Renal pelvis (tissue), 12 donors: ENCODE data around the gene FAM161B. TPM values are rescaled to one million over a fixed set of nuclear protein-coding genes. Genes with fewer than 3 reads are reported as not detected.
"Not testable (repeated sequence)": the region's sequence is repeated elsewhere in the genome, so short reads cannot be mapped to it uniquely, and the experiment has no call there.

Experiments
- DNase-seq: peaks from one replicate; pipeline ENCODE4 v3.0.0-alpha.2; 2013
- long read RNA-seq, 16 experiments: transcript quantifications; one replicate each; lab custom pipeline, GENCODE V29; 2026
- polyA plus RNA-seq, 3 donors: library from polyadenylated mRNA; unstranded; fragments of 120-200 nt; gene quantifications; one replicate each; pipeline ENCODE4 v1.2.1, GENCODE V29; 2013; ENCODE audit not compliant: insufficient read length in 3 of 3

FAM161B gene, protein sequence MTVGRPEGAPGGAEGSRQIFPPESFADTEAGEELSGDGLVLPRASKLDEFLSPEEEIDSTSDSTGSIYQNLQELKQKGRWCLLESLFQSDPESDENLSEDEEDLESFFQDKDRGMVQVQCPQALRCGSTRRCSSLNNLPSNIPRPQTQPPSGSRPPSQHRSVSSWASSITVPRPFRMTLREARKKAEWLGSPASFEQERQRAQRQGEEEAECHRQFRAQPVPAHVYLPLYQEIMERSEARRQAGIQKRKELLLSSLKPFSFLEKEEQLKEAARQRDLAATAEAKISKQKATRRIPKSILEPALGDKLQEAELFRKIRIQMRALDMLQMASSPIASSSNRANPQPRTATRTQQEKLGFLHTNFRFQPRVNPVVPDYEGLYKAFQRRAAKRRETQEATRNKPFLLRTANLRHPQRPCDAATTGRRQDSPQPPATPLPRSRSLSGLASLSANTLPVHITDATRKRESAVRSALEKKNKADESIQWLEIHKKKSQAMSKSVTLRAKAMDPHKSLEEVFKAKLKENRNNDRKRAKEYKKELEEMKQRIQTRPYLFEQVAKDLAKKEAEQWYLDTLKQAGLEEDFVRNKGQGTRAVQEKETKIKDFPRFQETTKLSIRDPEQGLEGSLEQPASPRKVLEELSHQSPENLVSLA
- 10 to 100 TPM; 10.6 to 15.8 (median 11.8) TPM for polyA plus RNA-seq
- long read RNA-seq, donor 1 = 0 reads
- long read RNA-seq, donor 2, full-length matches to known transcripts = 1 of 50 reads
- long read RNA-seq, donor 2, partial matches to known transcripts = 28 of 50 reads
- long read RNA-seq, donor 2, other reads (novel, unspliced or antisense) = 21 of 50 reads
- long read RNA-seq, donor 3 = 0 reads
- long read RNA-seq, donor 4 = 0 reads
- long read RNA-seq, donor 5 = 0 reads
- long read RNA-seq, donor 6, full-length matches to known transcripts = 2 of 2 reads
- long read RNA-seq, donor 6, partial matches to known transcripts = 0 of 2 reads
- long read RNA-seq, donor 6, other reads (novel, unspliced or antisense) = 0 of 2 reads
- long read RNA-seq, donor 7, full-length matches to known transcripts = 1 of 1 reads
- long read RNA-seq, donor 7, partial matches to known transcripts = 0 of 1 reads
- long read RNA-seq, donor 7, other reads (novel, unspliced or antisense) = 0 of 1 reads
- long read RNA-seq, donor 8, full-length matches to known transcripts = 1 of 1 reads
- long read RNA-seq, donor 8, partial matches to known transcripts = 0 of 1 reads
- long read RNA-seq, donor 8, other reads (novel, unspliced or antisense) = 0 of 1 reads
- long read RNA-seq, donor 9, full-length matches to known transcripts = 5 of 5 reads
- long read RNA-seq, donor 9, partial matches to known transcripts = 0 of 5 reads
- long read RNA-seq, donor 9, other reads (novel, unspliced or antisense) = 0 of 5 reads
- long read RNA-seq, donor 10, full-length matches to known transcripts = 3 of 3 reads
- long read RNA-seq, donor 10, partial matches to known transcripts = 0 of 3 reads
- long read RNA-seq, donor 10, other reads (novel, unspliced or antisense) = 0 of 3 reads
- long read RNA-seq, donor 11 = 0 reads
- long read RNA-seq, donor 12, full-length matches to known transcripts = 4 of 4 reads
- long read RNA-seq, donor 12, partial matches to known transcripts = 0 of 4 reads
- long read RNA-seq, donor 12, other reads (novel, unspliced or antisense) = 0 of 4 reads
- long read RNA-seq, donor 13, full-length matches to known transcripts = 1 of 1 reads
- long read RNA-seq, donor 13, partial matches to known transcripts = 0 of 1 reads
- long read RNA-seq, donor 13, other reads (novel, unspliced or antisense) = 0 of 1 reads
- long read RNA-seq, donor 14 = 0 reads
- long read RNA-seq, donor 15 = 0 reads
- long read RNA-seq, donor 16, full-length matches to known transcripts = 1 of 1 reads
- long read RNA-seq, donor 16, partial matches to known transcripts = 0 of 1 reads
- long read RNA-seq, donor 16, other reads (novel, unspliced or antisense) = 0 of 1 reads

DNA sequence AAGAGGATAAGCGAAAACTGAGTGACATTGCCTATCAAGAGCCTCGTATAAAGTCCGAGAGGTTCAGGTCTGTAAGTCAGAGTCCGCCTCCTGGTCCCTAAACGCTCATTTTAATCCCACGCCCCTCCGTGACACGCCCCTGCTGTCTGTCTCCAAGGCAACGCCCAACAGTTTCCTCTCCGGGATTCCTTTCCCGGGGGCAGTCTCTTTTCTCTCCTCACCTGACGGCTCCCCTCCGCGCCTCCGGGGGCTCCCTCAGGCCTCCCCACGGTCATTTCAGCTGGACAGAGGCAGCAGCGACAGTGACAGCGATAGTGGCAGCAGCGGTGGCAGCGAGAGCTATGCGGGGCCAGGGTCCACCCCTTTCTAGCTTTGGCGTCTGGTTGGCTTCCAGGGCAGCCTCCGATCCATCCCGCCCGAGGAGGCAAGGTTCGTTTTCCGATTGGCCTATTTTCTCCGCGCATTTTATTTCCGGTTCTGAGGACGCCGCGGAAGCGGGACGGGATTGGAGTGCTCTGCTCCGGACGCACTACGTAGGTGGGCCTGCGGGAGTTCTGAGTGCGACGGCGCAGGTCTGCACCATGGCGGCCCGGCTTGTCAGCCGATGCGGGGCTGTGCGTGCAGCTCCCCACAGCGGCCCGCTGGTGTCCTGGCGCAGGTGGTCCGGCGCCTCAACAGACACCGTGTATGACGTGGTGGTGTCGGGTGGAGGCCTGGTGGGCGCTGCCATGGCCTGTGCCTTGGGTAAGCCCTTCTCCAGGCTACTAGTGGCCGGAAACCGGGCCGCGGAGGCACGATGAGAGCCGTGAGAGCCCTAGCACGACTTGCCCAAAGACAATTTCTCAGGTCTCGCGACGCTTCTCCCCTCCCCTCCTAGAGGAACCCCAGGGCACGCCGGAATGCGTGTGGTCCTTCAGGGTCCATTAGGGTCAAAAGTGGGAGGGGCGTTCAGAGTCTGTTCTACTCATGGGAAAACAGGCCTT is at the start of gene FAM161B, which contains the start of gene COQ6:
Gene FAM161B, minus strand, starts transcription at position 343 of the 983 bp plus-strand sequence. Its CDS starts 68 bp downstream, at position 275.
Gene COQ6, plus strand, starts transcription at position 551 of the 983 bp plus-strand sequence. Its CDS starts 31 bp downstream, at position 582.
- DNase-seq = peak; percentile 98

DNA sequence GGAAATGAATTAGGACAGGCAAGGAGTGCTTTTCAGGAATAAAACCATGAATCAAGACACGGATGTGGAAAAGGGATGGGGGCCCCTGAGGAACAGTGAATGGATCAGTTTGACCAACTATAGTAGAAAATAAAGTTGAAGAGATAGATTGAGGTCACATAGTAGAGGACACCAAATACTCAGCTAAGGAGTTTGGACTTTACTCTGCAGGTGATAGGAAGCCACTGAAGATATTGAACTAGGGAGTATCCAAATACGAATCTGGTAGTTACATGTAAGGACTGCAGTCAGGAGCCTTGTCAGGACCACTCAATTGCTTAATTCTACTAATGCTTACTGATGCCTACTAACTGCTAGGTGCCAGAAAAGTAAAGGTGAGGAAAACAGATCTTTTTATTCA is 48.8 kb upstream of the FAM161B start:
- no peak for DNase-seq

DNA sequence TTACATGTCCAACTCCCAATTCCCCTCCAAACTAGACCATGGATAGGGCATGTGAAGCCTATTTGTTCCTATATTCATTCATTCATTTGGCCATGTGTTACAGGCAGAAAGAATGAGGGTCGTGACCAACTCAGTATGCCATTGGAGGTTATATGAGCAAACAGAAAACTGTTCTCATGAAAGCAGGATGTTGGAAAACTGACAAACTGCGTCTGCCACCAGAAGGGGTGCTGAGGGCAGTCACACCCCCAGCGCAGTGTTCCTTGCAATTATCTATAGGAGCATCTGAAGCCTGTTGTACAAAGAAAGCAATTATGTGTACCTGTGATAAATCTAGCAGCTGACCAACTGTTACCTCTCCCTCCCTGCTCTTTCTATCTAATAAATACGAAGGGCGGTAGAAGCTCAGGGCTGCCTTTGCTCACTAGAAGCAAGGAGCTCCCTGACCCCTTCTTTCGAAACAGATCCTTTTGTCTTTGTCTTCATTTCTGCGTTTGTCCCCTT is 48.1 kb upstream of the FAM161B start:
- no peak for DNase-seq

DNA sequence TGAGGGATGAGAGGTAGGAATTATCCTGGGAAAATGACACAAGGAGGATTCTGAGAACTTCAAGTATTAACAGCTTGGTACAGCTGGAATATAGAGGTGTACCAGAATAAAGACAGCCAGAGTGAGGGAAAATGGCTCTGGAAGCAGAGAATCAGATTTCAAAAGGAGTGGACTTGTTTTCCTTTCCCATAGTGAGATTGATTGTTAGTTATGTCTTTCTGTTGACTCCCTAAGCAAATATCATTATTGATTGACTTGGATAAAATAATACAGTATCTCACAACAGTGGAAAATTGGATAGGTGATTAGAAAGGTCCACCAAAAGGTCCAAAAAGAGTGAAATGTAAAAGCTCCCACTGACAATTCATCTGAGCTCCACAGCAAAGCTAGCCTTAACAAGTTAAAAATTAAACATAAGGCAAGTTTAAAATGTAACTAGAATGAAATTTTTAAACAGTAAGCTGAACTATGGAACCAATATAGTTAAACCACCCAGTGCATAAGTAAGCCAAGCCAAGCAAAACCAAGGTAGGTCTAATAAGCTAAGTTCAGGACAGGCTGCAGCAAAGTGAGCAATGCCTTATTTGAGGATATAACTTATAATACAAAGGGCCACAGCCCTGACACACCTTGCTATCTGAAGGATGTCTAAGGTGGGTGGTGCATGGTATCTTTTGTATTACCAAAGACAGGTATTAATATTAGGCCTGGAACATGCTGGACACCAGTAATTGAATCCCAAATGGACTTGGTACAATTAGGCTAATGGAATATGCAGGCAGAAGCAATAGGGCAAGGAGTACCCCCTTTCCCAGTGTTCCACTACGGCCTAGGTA is 47.4 kb upstream of the FAM161B start:
- no peak for DNase-seq

DNA sequence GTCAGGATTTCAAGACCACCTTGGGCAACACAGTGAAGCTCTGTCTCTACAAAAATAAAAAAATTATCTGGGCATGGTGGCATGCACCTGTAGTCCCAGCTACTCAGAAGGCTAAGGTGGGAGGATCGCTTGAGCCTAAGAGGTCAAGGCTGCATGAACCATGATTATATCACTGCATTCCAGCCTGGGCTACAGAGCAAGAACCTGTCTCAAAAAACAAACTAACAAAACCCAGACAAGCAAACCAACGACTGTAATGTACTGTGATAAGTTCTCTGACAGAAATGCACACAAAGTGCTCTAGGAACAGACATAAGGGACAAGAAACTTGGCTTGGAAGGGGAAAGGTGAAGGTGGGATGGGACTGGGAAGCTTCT is 46.8 kb upstream of the FAM161B start:
- no peak for DNase-seq

DNA sequence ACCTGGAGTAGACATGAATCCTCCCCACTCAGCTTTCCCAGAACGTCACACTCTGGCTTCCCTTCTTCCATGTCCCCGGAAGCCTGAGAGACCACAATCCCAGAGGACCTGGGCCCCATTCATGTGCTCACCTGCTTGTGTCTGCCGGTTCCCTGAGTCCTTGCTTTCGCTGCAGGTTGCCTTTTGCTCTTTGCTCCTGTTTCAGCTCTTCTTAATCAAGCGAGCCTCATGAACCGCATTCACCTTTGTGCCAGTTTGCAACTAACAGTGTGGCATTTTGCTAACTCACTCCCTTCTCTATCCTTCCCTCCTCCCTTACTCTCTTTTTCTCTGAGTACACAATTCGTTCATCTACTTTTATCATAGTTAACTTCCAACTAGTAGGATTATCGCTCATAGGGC is 46.1 kb upstream of the FAM161B start:
- no peak for DNase-seq

DNA sequence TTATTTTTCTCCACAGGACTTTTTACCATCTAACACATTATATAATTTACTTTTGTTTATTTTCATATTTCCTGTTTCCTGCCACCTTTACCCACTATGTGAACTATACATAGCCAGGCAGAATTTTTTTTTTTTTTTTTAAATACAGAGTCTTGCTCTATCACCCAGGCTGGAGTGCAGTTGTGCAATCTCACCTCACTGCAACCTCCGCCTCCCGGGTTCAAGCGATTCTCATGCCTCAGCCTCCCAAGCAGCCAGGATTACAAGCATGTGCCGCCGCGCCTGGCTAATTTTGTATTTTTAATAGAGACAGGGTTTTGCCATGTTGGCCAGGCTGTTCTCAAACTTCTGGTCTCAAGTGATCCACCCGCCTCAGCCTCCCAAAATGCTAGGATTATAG is 45.0 kb upstream of the FAM161B start:
- DNase-seq = not testable (repeated sequence)

DNA sequence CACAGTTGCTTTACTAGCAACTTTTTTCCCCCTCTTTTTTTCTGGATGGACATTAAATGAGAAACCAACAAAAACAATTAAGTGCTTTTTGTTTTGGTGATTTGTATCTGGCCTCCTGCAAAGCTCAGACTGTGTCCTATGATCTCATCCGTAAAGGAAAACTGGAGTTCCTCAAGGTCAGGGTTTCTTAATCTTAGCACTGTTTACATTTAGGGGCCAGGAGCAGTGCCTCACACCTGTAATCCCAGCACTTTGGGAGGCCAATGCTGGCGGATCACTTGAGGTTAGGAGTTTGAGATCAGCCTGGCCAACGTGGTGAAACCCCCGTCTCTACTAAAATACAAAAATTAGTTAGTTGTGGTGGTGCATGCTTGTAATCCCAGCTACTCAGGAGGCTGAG is 41.2 kb upstream of the FAM161B start:
- DNase-seq = no peak

DNA sequence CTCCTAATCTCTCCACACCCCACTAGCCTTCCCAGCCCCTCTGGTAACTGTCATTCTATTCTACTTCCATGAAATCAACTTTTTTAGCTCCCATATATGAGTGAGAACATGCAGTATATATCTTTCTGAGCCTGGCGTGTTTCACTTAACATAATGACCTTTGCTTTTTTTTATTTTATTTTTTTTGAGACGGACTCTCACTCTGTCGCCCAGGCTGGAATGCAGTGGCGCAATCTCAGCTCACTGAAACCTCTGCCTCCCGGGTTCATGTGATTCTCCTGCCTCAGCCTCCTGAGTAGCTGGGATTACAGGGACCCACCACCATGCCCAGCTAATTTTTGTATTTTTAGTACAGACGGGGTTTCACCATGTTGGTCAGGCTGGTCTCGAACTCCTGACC is 38.8 kb upstream of the FAM161B start:
- not testable (repeated sequence) for DNase-seq

DNA sequence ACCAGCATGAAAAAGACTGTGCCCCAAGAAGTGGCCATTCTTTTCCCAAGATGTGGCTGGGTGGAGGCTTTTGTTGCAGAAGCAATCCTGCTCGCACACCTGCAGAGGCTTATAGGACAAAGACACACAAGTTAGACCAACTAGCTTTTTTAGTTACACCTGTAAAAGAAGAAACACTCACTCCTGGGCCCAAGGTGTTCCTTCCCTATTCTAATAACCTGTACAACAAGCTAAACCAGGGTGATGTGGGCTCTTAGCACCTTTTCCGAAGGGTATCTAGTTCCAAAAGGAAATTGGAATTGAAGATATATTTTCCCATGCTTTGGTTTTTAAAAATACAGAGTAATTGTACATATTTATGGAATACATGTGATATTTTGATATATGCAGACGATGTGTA is 38.2 kb upstream of the FAM161B start:
- no peak for DNase-seq

DNA sequence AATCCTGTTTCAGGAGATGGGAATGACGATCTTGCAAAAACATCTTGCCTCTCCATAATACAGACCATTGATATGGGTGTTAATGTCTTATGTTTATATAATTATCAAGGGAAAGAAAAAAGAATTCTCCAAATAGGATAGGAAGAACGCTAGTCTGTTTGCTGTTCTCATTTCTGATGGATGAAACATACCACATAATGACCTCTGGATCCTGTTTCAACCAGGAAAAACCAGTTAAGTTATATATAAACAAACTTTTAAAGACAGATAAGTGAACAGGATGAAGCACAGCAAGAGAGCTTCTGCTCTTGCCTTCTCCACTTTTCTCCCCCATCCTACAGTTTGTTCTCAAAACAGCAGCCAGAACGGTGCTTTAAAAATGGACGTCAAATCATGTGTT is 28.0 kb upstream of the FAM161B start:
- DNase-seq = no peak

DNA sequence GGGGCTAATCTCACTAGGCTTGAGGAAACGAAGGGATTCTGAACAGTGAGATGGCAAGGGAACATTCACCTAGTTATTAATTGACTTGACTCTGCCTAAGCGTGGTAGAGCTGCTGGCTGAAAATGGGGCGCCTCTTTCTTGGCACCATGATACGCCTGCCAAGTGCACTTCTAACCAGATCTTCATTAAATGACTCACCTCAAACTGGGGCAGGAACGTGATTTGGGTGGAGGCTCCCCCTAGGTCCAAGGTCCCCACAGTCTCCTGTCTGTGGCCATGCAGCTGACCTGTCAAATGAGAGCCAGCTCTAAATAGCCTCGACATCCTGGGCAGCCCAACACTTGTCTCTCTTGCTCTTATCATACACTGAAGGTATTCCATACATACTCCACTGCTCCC is 26.2 kb upstream of the FAM161B start:
- no peak for DNase-seq

DNA sequence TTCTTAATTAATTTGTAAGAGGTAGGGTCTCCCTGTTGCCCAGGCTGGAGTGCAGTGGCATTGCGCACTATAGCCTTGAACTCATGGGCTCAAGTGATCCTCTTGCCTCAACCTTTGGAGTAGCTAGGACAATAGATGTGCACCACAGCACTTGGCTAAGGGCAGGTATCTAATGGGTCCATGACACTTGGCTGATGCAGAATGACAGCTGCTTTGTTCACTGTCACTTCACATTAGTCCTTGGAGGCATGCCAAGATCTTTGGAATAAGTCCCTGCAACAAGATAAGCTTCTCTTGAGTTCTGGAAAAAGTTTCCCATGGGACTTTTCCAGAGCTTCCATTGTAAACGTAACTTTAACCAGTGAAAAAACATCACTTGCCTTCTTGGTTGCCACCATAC is 23.6 kb upstream of the FAM161B start:
- DNase-seq = no peak

DNA sequence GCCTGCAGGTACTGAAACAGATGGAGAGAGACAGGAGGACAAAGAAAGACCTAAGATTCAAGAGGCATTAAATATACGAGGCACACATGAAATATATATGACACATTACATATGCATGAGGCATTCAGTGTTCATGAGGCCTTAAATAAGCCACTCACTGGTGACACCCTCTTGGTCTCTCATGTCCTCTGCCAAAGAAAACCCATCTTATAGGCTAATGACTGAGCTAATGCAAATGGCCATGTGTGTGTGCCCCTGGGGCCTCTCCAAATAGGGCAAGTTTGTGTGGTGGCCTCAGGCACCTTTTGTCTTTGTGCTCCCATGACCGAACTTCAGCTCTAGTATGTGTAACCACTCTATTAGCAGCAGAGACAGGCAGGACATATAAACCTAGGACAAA is 19.0 kb upstream of the FAM161B start:
- DNase-seq = no peak

DNA sequence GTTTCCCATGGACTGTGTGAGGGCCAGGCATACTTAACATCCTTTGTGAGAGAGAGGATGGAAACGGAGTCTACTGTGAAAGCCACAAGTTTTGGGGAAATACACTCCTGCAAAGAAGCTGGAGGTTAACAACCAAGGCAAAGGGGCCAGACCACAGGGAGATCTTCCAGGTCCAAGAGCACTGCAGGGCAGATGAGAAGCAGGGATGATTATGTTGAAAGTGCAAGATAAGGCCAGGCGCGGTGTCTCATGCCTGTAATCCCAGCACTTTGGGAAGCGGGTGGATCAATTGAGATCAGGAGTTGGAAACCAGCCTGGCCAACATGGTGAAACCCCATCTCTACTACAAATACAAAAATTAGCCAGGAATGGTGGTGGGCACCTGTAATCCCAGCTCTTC is 15.3 kb upstream of the FAM161B start:
- DNase-seq = no peak

DNA sequence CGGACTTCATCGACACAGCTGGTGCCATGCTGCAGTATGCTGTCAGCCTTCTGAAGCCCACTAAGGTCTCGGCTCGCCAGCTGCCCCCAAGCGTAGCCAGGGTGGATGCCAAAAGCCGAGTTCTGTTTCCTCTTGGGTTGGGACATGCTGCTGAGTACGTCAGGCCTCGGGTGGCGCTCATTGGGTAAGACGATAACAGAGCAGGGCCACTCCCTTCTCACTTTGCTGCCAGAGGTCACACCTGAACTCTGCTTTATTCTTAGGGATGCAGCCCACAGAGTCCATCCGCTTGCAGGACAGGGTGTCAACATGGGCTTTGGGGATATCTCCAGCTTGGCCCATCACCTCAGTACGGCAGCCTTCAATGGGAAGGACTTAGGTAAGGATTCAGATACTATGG is 11.3 kb upstream of the FAM161B start:
- DNase-seq = no peak

DNA sequence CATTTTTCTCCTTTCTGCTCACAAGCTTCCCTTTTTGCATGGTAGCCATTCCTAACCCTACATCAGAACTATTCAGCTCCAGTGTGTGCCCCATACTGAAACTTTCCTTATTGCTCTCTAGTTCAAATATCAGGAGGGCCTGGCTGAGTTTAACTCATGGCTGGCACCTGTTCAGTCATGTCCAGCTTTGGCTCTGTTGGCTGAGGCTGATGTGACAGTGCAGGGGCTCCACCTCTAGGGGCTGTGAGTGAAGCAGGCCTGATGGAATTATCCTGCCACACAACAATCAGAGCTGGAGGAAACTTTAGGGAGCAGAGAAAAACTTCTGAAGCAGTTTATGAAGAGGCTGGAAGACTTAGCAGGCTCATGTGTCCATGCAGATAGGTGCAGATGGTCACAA is 8.7 kb upstream of the FAM161B start:
- no peak for DNase-seq

DNA sequence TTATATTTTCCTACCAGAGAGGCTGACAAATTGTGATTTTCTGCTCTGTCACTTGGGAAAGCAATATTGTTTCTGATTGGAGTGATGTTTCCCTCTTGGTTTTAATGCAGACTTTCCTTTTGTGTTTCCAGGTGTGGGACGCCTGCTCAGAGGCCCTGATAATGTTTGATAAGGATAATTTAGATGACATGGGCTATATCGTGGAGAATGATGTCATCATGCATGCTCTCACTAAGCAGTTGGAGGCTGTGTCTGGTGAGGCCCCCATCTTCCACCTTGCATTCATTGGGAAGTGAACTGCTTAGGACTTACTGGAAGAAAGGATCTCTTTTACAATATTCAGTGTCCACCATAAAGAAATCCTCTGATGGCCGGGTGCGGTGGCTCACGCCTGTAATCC is 5.8 kb upstream of the FAM161B start:
- DNase-seq = no peak
